ENCODE results near the gene SAMHD1.

- TF ChIP-seq CTCF (IDR thresholded peaks at IDR 0.05): no peak
- no peak for TF ChIP-seq POLR2AphosphoS5 (IDR thresholded peaks at IDR 0.05)
These were observed 31.2 kb downstream of the SAMHD1 start for GRCh38 chr20:36920334-36920730.
